Epithelial cell of proximal tubule (primary cell): Measurements from ENCODE around the gene MAD1L1. TPM values are rescaled to one million over a fixed set of nuclear protein-coding genes. Genes with fewer than 3 reads are reported as not detected.

Experiments
- DNase-seq: peaks from one replicate; pipeline ENCODE4 v3.0.0-alpha.2; 2011; ENCODE audit warnings: low read depth
- H3K4me3 ChIP-seq: 2 replicates; pipeline ENCODE4 v1.5.1; 2011; ENCODE audit warnings: low read depth, mild to moderate bottlenecking, low read length
- total RNA-seq: library from RNA; depleted of rRNA; stranded (reverse); fragments of >200 nt; gene quantifications from 2 replicates; pipeline ENCODE4 v1.2.3, GENCODE V29; 2015
- TF ChIP-seq, protein P1 (sequence below): conservative IDR thresholded peaks from 2 replicates; pipeline ENCODE4 v1.5.1; 2012; ENCODE audit warnings: low read depth, mild to moderate bottlenecking, low read length

Gene MAD1L1
- total RNA-seq, 1 donor from 2014 or later: 83.4 TPM

GRCh38 chr7:2219136-2219535, 13.6 kb downstream of the MAD1L1 start:
- TF ChIP-seq, protein P1, sequence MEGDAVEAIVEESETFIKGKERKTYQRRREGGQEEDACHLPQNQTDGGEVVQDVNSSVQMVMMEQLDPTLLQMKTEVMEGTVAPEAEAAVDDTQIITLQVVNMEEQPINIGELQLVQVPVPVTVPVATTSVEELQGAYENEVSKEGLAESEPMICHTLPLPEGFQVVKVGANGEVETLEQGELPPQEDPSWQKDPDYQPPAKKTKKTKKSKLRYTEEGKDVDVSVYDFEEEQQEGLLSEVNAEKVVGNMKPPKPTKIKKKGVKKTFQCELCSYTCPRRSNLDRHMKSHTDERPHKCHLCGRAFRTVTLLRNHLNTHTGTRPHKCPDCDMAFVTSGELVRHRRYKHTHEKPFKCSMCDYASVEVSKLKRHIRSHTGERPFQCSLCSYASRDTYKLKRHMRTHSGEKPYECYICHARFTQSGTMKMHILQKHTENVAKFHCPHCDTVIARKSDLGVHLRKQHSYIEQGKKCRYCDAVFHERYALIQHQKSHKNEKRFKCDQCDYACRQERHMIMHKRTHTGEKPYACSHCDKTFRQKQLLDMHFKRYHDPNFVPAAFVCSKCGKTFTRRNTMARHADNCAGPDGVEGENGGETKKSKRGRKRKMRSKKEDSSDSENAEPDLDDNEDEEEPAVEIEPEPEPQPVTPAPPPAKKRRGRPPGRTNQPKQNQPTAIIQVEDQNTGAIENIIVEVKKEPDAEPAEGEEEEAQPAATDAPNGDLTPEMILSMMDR: no peak
- DNase-seq: no peak
- H3K4me3 ChIP-seq: no peak overlapping the region

DNA sequence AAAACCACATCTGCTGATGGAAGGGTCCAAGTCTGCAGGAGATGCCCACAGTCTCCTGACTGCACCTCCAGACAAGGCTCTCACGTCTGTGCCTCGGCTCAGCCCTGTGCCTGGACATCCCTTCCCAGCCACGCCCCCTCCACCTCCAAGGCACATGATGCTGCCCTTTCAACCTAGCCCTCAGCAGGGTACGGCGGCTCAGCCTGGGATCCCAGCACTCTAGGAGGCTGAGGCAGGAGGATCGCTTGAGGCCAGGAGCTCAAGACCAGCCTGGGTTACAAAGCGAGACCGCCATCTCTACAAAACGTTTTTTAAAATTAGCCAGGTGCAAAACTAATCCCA, 14.3 kb downstream of the MAD1L1 start:
- no peak for DNase-seq
- no peak overlapping the region for H3K4me3 ChIP-seq
- TF ChIP-seq, protein P1: no peak

DNA sequence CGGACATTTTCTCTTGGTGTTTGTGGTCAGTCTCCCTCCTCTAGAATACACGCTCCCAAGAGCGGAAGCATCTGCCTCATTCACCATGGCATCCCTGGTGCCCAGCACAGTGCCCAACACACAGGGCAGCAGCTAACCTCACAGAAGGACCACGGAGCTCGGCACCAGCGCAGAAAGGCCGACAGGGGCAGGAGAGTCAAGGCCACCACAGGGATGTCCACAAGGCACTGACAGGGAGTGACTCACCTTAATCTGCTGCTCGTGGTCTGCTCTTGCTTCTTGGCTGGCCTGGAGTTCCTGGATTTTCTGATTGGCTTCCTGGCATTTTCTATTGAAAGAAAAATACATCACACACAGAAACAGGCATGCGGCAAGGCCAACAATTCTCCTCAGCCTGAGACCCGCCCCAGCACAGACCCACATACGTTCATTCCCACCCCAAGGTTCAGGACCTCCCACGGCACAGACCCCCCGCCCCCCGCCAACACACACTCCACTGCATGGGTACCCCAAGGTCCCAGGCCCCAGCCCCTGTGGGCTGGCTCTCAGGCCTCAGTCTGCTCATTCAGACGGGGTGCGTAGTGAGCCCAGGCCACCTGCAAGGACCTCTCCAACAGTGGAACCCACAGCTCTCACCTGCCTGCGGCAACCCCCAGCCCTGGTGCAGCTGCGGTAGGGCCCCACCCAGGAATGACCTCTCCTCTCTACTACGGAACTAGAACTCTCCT, 14.9 kb downstream of the MAD1L1 start:
- H3K4me3 ChIP-seq: no peak overlapping the region
- TF ChIP-seq, protein P1: no peak
- no peak for DNase-seq

DNA sequence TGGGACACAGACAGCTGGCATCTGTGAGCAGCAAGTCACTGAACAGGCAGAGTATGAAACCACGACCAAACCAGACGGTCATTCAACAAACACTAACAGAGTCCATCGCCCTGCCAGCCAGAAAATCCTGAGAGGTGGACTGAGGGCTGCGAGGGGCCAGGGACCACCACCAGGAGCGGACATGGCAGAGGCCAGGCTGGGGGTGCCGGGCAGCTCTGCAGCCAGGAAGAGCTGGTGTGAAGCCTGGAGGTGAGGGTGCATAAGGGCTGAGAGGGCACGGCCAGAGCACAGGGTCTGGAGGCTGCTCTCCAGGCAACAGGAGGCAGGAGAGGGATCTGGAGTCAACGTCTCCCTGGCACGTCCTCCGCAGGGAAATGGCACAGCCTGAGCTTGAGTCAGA, 15.5 kb downstream of the MAD1L1 start:
- no peak for DNase-seq
- H3K4me3 ChIP-seq: no peak overlapping the region
- TF ChIP-seq, protein P1: no peak

- TF ChIP-seq, protein P1: no peak
- H3K4me3 ChIP-seq: no peak overlapping the region
- DNase-seq: no peak
Observed at GRCh38 chr7:2215851-2216250, 16.9 kb downstream of the MAD1L1 start.

- DNase-seq: no peak
- H3K4me3 ChIP-seq: no peak overlapping the region
- TF ChIP-seq, protein P1: no peak
Observed at GRCh38 chr7:2214636-2215035, 18.1 kb downstream of the MAD1L1 start.

DNA sequence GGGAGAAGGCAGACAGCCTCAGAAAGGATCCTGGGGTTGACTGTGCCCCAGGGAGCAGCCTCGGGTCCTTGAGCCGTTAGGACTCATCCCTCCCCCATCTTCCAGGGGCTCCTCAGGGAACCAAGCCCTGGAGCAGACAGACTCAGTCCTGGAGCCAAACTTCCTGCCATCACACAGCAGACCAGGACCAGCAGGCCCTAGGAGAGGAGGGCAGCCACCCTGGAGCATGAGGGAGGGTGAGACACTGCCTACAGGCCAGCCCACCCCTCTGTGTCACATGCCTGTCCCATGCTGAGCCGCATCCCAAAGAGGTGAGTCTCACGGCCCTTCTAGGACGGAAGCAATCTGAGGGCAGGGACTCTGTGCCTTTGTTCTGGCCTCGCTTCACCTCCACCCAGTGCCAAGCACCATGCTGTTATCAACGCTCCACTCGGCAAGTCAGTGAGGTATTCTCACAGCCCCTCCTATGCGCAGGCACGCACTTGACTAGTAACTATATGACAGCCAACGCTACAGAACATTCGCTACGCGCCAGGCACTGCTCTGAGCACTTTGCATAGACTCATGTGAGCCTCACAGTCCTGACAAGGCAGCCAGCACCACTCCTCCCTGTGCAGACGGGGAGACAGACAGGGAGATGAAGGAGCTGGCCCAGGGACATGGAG, 19.1 kb downstream of the MAD1L1 start:
- DNase-seq: no peak
- H3K4me3 ChIP-seq: no peak overlapping the region
- TF ChIP-seq, protein P1: no peak
